ENCODE results near the gene ZNF300.
"Not testable (repeated sequence)": the region's sequence is repeated elsewhere in the genome, so short reads cannot be mapped to it uniquely, and the experiment has no call there.

ZNF300 gene

DNA sequence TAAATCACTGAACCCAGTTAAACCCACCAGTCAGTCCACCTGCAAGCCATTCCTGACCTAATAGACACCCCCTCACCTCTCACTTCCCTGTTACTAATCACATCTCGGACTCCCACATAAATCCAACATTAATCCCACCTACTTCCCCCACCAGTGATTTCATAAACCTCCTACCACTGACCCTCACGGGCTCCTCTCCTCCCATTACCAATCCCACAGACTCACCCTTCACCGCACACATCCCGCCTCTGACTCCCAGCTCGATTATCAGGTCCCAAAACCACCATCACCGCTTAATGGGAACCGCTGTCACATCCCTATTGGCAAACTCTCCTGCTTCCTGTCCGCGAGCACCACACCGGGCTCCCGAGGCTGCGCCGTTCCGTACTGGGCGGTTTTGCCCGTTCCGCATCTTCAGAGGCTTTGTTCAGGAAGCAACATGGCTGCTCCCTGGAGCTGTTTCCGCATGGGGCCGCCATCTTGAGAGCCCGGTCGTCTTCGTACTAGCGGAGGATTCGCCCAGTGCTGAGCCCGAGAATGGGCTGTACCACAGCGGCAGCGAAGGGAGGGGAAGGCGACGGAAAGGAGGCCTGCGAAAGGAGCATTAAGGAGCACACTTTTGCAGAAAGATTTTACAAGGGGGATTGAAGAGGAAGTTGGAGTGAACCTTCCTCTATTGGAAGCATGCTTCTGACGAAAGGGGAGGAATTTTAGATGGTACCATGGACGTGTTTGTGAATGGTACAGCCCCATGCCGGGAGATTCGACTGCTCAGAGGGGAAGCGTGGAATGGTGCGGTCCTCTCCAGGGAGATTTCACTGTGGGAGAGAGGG is at the start of gene ZNF300:
ZNF300 (minus strand) TSS at position 502 of the 833 bp plus-strand sequence. CDS start 1,825 bp downstream, outside the sequence.
- FAIRE-seq (no peak), DNase-seq (ENCODE audit: insufficient read length, low spot score) (no peak)

DNA sequence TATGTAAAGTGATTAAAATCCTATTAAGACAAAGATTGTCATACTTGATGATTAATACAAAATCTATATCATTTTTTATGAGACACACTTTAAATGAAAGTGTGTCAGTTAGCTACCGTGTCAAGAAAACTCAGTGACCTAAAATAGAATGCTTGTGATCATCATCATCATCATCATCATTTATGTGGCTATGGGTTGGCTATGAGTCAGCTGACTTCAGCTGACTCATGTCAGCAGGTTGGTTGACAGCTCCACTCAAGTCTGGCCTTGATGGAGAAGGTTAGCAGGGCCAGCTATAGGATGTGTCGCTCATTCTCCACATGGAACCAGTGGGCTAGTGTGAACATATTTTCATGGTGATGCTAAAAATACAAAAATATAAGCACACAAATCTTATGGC is 43.8 kb upstream of the ZNF300 start:
- FAIRE-seq = no peak
- no peak for DNase-seq (ENCODE audit: insufficient read length, low spot score)

DNA sequence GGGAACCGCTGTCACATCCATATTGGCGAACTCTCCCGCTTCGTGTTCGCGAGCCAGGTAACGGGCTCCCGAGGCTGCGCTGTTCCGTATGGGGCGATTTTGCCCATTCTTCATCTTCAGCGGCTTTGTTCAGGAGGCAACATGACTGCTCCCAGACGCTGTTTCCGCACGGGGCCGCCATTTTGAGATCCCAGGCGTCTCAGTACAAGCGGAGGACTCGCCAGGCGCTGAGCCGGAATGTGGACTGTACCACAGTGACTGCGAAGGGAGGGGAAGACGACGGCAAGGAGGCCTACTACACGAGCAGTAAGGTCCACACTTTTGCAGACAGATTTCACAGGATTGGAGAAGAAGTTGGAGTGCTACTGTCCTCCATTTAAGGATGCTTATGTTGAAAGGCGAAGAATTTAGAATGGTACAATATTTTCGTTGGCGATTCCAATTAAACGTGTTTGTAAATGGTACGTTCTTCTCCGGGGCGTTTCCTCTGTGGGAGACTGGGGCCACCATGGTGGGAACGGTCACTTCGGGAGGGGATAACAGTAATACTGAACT is 41.6 kb upstream of the ZNF300 start:
- DNase-seq (ENCODE audit: insufficient read length, low spot score) (no peak), FAIRE-seq (no peak)

DNA sequence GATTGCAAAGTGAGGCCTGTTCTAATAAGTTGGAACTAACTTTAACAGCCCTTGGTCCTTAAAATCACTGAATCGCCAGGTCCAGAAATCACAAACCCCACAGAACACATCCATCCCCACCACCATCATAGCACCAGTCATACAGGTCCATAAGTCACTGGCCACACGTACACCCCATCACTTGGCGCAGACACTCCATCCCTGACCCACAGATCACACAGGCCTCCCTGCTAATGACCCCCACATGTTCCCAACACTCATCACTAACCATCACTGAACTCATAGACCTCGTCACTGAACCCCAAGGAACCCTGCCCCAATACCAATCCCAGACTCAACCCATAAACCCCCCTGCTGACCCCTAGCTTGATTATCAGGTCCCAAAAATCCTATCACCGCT is 41.2 kb upstream of the ZNF300 start:
- DNase-seq (ENCODE audit: insufficient read length, low spot score) (no peak), FAIRE-seq (no peak)

DNA sequence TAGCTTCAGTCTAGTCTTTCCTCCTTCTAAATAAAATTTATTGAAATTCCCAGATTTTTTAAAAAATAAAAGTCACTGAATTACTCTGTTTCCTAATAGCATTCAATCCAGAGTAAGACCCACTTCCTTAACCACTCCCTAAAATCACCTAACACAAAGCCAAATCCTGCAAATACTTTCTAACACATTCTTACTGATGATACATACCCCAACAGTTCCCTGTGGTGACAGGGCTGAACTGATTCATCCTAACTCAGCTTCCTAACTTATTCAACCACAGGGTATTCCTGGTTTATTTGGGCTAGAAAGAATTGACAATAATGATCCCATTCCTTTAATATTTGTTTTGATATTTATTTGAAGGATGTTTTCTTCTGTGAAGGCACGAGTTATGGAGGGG is 40.7 kb upstream of the ZNF300 start:
- FAIRE-seq (no peak), DNase-seq (ENCODE audit: insufficient read length, low spot score) (no peak)

DNA sequence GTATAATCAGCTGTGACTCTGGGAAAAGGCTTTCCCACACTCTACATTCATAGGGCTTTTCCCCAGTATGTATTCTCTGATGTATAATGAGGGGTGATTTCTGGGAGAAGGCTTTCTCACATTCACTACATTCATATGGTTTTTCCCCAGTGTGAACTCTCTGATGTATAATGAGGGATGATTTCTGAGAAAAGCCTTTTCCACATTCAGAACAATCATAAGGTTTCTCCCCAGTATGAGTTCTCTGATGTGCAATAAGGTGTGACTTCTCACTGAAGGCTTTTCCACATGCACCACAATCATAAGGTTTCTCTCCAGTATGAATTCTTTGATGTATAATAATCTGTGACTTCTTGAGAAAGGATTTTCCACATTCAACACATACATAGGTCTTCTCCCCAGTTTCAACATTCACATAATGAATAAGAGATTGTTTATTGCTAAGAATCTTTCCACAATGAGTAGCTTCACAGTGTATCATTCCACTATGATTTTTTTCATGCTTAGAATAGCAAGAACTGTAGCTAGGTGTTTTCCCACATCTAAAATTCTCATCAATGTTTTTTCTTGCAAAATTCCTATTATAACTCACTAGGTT is 26.7 kb upstream of the ZNF300 start:
- no peak for DNase-seq (ENCODE audit: insufficient read length, low spot score)
- FAIRE-seq = no peak

DNA sequence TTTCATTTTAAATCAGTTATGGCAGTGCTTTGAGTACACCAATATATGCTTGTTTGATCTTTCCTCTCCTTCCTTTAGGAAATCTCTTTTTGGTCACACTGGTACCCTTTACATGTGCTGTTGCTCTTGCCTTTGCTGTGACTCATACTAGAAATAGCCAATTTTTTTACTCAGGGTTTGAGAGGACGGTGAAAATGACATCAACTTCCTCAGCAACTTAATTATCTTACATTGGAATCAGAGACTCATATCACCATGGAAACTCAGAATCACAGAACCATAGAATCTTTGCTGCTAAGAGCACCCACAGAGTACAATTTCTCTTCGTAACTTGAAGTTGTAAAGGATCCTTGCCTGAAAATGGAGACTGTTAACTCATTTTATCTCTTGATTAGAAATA is 13.8 kb upstream of the ZNF300 start:
- no peak for DNase-seq (ENCODE audit: insufficient read length, low spot score)
- no peak for FAIRE-seq

DNA sequence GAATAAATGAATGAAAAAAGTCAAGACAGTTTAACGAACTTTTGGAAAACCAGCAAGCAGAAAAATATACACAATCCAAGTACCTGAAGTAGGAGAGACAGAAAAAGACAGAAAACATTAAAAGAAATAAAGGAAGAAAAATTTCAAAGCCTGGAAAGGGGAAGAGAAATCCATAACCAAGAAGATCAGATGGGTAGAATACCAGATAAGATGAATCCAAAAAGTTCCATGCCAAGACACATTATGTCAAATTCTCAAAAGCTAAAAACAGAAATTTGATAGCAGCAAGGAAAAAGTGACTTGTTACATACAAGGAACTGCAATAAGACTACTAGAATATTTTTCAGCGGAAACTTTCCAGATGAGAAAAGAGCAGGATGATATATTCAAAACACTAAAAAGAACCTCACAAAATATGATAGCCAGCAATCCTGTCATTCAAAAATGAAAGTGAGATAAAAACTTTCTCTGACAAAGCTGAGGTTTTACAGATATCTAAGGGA is 7.6 kb upstream of the ZNF300 start:
- FAIRE-seq = no peak
- no peak for DNase-seq (ENCODE audit: insufficient read length, low spot score)

DNA sequence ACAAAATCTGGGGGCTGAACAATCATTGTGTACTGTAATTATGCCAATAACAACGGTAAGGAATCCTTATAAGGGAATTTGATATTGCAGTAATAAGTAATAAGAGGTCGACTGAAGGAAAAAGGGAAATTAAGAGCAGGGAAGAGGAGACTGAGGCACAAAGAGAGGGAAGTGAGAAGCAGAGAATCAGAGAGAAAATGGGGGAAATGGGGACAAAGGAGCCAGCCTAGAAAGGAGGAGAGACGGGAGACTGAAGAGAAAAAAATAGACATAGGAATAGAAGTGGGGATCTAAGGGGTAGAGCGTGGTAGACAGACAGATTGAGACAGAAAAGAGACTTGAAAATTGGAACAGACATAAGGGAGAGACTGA is 518 bp upstream of the ZNF300 start:
- FAIRE-seq (no peak), DNase-seq (ENCODE audit: insufficient read length, low spot score) (no peak)

DNA sequence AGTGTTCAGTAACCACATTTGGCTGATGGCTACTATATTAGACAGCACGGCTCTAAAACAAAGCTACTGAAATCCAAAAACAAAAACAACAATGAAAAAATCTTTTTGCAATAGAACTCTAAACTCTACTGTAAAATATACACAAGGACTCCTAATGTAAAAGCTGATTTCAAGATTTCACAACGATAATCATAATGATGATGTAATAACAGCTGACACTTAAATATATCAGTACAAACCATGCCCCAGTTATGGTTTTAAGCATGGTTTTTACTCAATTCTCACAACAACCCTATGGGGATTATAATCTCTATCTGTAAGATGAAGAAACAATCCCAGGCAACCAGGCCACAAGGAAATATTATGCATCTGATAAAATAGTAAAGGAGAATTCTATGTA is 3.3 kb downstream of the ZNF300 start:
- no peak for FAIRE-seq
- DNase-seq (ENCODE audit: insufficient read length, low spot score) = no peak

DNA sequence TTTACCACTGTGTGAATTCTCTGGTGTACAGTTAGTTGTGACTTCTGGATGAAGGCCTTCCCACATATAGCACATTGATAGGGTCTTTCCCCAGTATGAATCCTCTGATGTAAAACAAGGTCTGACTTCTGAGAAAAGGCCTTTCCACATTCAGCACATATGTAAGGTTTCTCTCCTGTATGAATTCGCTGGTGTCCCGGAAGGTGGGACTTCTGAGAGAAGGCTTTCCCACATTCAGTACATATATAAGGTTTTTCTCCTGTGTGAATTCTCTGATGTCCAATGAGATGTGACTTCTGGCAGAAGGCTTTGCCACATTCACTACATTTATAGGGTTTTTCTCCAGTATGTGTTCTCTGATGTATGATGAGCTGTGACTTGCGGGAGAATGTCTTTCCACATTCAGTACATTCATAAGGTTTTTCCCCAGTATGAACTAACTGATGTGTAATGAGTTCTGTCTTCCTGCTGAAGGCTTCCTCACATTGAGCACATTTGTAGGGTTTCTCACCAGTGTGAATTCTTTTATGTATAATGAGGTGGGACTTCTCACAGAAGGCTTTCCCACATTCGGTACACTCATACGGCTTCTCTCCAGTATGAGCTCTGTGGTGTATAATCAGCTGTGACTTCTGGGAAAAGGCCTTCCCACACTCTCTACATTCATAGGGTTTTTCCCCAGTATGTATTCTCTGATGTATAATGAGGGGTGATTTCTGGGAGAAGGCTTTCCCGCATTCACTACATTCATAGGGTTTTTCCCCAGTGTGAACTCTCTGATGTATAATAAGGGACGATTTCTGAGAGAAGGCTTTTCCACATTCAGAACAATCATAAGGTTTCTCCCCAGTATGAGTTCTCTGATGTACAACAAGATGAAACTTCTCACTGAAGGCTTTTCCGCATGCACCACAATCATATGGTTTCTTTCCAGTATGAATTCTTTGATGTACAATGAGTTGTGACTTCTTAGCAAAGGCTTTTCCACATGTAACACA is 9.1 kb downstream of the ZNF300 start:
- no peak for DNase-seq (ENCODE audit: insufficient read length, low spot score)
- FAIRE-seq = no peak

DNA sequence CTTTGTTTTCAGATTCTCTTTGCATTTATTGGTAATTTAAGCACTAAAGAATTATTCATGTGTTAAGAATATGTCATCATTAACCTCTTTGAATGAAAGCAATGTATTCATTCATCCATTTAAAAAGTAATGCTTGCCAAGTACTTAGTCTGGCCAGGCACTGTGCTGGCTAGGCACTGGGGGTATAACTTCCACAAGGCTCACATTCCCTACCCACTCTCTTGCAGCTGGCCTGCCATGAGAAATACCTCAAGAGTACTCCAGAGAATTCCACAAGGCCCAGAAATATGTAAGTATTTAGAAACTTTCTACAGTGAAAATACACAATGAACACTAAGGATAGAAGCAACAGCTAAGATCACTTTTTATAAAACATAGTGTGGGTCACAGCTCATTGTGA is 25.4 kb downstream of the ZNF300 start:
- FAIRE-seq = no peak
- DNase-seq (ENCODE audit: insufficient read length, low spot score) = no peak

DNA sequence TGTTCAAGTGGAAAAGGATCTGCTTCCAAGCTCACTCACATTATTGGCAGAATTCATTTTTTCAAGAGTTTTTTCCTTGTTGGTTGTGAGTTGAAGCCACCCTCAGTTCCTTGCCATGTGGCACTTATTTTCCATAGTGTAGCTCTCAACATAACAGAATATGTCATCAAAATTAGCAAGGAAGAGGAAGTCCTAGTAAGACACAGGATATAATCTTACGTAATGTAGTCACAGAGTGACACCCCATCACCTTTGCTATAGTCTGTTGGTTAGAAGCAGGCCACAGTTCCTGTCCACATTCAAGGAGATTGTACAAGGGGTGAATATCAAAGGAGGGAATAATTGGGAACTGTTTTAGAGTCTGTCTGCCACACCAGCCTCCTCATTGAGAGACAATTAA is 42.7 kb downstream of the ZNF300 start:
- no peak for DNase-seq (ENCODE audit: insufficient read length, low spot score)
- no peak for FAIRE-seq

DNA sequence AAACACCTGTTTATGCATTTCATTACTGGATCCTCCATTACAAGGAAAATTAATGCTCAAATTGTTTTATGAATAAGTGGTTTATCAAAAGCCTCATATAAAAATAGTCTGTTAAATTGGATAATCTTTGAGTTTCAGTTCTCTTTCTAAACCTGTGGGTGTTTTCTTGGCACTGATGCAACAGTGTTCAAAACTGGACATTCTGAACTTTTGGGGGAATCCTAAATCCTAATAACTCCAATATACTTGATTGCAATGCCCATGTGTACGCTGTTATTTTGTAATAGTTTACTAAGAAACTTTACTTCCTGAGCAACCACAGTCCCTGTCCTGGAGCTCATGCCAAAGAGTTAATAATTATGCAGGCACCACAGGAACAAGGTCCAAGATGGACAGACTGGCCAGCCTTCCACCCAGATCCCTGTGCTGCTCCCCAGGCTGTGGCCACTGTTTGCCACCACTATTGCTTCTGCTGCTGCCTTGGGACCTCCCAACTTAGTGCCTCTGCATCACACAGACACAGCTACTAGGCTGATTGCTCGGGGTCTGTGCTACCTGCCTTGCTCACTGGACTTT is 44.4 kb downstream of the ZNF300 start:
- no peak for FAIRE-seq
- DNase-seq (ENCODE audit: insufficient read length, low spot score) = no peak

DNA sequence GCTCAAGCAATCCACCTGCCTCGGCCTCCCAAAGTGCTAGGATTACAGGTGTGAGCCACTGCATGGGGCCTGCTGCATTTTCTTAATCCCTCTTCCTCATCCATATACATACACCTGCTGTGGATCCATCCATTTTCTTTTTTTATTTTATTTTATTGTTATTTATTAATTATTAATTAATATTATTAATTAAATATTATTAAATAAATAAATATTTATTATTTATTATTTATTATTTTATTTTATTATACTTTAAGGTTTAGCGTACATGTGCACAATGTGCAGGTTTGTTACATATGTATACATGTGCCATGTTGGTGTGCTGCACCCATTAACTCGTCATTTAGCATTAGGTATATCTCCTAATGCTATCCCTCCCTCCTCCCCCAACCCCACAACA is 48.1 kb downstream of the ZNF300 start:
- DNase-seq (ENCODE audit: insufficient read length, low spot score); FAIRE-seq: not testable (repeated sequence)

DNA sequence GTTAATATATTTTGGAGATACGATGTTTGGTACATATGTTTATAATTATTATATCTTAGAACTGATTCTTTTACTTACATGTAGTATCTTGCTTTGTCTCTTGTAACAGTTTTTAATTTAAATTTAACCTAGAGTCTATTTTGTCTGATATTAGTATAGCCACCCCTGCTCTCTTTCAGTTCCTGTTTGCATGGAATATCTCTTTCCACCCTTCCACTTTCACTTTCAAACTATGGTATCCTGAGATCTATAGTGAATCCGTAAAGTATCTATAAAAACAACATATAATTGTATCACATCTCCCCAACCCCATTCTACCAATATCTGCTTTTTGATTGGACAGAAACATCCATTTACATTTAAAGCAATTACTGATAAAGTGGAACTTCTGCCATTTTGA is 51.2 kb downstream of the ZNF300 start:
- DNase-seq (ENCODE audit: insufficient read length, low spot score) (no peak), FAIRE-seq (no peak)

DNA sequence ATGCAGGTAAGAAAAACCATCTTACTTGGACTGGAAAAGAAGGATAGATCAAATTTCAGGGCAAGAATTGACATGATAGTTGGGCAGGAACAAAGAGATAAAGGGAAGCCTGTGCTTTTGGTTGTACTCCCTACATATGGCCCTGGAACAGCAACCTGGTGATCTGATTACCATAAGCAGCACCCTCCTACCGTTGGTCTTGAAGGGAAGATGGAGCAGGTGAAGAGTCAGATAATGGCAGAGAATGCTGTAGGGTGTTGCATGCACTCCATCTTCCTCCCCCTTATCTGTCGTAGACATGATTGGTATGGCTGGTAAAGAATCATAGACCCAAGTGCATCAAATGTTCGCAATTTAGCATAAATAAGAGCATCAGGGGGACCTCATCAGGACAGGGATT is 53.7 kb downstream of the ZNF300 start:
- DNase-seq (ENCODE audit: insufficient read length, low spot score) (no peak), FAIRE-seq (no peak)

DNA sequence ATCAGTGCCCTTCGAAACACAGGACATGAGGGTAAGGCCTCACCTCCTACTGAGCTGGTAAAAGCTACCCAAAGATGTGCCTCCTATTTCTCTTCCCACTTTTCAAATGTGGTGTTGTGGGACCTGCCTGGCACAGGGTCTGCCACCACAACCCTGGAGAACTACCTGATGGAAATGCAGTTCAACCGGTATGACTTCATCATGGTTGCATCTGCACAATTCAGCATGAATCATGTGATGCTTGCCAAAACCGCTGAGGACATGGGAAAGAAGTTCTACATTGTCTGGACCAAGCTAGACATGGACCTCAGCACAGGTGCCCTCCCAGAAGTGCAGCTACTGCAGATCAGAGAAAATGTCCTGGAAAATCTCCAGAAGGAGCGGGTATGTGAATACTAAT is 56.5 kb downstream of the ZNF300 start:
- DNase-seq (ENCODE audit: insufficient read length, low spot score) = no peak
- no peak for FAIRE-seq

DNA sequence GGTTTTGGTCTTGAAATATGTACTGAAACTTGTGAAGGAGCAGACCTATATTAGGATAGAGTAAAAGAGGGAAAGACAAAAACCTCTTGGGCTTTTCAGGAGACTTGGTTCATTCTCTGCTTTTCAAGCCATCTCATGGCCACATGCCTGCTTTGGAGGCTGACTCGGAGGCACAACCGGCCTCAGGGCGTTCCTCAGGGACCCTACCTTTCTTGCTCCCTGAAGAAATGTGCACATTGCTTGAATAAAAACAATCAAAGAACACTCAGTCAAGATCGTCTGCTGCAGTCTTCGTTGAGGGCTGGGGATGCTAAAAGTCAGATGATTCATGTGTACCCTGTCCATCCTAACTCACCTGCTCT is 57.5 kb downstream of the ZNF300 start:
- FAIRE-seq = no peak
- no peak for DNase-seq (ENCODE audit: insufficient read length, low spot score)

DNA sequence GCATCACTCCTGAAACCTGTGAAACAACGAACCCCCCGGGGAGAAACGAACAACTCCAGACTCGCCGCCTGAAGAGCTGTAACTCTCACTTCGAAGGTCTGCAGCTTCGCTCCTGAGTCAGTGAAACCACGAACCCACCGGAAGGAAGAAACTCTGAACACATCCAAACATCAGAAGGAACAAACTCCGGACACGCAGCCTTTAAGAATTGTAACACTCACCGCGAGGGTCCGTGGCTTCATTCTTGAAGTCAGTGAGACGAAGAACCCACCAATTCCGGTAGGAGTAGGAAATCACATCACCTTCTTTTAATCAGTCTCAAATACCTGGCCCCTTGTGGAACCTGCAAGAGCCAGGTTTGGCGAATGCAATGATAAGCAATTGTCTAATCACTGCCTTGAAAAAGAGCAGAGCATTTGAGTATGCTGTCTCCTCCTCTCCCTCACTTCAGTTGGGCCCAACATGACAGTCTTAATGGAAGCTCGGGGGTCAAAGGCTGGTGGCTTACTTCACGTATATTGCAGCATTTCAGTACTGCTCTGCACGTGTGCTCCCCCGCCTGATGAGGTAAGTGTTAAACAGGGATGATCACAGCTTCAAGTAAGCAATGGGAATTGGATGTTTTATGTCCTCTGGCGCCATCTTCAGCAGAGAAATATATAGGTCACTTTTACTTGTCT is 58.0 kb downstream of the ZNF300 start:
- peak; percentile 54 for DNase-seq (ENCODE audit: insufficient read length, low spot score)
- peak; percentile 99 for FAIRE-seq

Data from GM19239 (cell line).